Hematopoietic multipotent progenitor cell treated with erythropoietin and hydrocortisone succinate and interleukin-3 and kit ligand, for 4 days (in vitro differentiated cells): ENCODE measurements around the gene COL5A2.

Experiments used
- DNase-seq: peaks from one replicate; pipeline ENCODE4 v3.0.0-alpha.2; 2015

The COL5A2 gene

DNA sequence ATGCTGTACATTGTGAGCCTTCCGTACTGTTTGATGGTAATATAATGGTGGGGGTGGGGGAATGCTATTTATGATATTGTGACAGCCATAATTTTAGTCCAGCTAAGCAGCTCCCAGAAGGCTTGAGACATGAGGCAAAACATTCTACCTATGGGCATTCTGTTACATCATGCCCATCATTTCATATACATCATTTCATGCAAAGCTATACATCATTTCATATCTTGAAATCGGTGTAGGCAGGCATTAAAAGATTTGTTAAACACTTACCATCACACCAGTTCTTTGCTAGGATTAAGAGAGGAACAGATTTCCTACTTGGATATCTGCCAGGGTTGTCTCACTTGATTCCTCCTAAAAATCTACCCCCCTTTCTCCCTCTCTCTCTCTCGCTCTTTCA lies 84.5 kb downstream of the COL5A2 start:
- DNase-seq = no peak

GRCh38 chr2:189092936-189093335 lies 86.6 kb downstream of the COL5A2 start:
- DNase-seq = no peak

GRCh38 chr2:189091253-189091652 lies 88.3 kb downstream of the COL5A2 start:
- DNase-seq = no peak

GRCh38 chr2:189088591-189089205 lies 90.9 kb downstream of the COL5A2 start:
- no peak for DNase-seq

- DNase-seq = no peak
Observed at GRCh38 chr2:189086710-189087109, 92.9 kb downstream of the COL5A2 start.

GRCh38 chr2:189086250-189086649 lies 93.3 kb downstream of the COL5A2 start:
- no peak for DNase-seq

- no peak for DNase-seq
Observed at GRCh38 chr2:189083606-189084005, 96.0 kb downstream of the COL5A2 start.

DNA sequence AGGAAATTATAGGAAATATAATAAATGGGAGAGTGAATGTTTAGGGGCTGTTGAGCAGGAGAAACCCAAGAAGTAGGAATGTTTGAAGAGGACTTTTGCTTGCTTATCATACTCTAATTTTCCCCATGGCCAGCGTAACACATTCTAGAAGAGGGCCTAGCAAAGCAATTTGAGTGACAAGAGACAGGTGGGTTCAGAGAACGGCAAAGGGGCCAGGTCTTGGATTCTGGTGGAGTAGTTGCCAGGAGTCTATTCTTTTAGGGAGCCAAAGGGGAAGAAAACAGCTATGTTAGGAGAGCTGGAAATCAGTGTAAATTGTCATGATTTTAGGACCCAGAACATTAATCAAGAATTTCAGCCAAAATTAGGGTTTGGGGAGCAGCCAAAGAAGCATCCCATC lies 96.5 kb downstream of the COL5A2 start:
- no peak for DNase-seq

- no peak for DNase-seq
Observed at GRCh38 chr2:189082376-189082975, 97.1 kb downstream of the COL5A2 start.

- no peak for DNase-seq
Observed at GRCh38 chr2:189076572-189076971, 103.0 kb downstream of the COL5A2 start.

DNA sequence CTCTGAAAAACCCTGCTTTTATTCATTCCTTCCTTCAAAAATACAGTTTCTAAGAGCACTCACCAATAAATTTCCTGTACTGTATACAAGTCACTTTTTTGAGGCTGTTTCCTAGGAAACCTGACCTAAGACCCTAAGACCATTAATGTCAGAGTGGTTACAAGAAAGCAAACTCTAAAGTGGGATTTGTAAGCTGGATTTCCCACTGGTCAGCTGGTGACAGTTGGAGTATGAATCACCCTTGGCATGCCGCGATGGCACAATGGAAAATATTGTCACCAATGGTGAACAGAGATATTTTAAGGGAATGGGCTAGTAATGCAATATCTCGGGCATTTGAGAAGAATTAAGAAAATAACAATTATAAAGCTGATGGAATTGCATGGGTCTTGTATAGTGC lies 103.4 kb downstream of the COL5A2 start:
- DNase-seq = no peak

GRCh38 chr2:189074506-189074905 lies 105.1 kb downstream of the COL5A2 start:
- DNase-seq = no peak

GRCh38 chr2:189072036-189072435 lies 107.5 kb downstream of the COL5A2 start:
- no peak for DNase-seq

- no peak for DNase-seq
Observed at GRCh38 chr2:189069855-189070619, 109.5 kb downstream of the COL5A2 start.

GRCh38 chr2:189066037-189066436 lies 113.5 kb downstream of the COL5A2 start:
- DNase-seq = no peak

GRCh38 chr2:189060096-189060642 lies 119.4 kb downstream of the COL5A2 start:
- DNase-seq = no peak

DNA sequence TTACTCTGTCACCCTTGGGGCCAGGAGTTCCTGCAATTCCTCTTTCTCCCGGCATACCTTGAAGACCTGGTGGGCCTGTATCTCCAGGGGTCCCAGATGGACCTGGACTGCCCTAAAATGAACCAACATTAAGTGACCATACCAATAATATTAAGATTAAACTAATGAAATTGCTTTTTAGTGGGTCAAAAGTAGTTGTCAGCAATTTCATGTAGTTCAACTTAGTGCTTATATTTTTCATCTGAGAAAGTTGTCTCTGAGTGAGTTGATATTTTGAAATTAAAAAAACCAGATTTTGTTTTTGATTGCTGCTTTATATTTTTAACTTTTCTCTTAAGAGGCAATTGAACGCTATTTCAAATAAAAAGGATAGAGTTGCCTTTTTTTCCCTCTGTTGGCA lies 122.2 kb downstream of the COL5A2 start:
- DNase-seq = no peak

GRCh38 chr2:189056200-189057106 lies 123.1 kb downstream of the COL5A2 start:
- no peak for DNase-seq

DNA sequence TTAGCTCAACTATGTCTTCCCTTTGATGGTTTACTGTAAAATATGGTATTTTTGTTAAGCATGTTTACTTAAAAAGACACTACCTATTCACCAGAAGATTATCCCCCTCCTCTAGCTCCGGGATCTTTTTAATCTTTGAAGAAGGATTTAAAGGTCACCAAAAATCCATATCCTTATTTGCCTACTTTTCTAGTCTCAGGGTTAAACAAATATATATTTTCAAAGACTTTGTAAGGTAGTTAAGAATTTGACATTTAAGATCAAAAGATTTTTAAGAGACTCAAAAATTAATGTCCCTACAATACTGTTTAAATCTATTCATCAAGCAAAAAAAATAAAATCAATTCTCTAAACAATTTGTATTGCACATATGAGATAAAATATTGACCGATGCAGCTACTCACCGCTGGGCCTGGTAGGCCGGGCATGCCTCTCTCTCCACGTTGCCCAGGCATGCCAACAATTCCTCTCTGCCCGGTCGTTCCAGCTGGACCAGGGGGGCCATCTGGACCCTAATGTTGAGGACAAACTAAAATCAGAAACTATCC lies 129.3 kb downstream of the COL5A2 start:
- DNase-seq = no peak

GRCh38 chr2:189049709-189050164 lies 129.8 kb downstream of the COL5A2 start:
- DNase-seq = no peak

GRCh38 chr2:189048189-189048588 lies 131.4 kb downstream of the COL5A2 start:
- no peak for DNase-seq

- DNase-seq = no peak
Observed at GRCh38 chr2:189047171-189047888, 132.2 kb downstream of the COL5A2 start.
